Spleen (tissue), 7 donors: ENCODE results near the gene EPN3.

Experiments used
- CTCF ChIP-seq, 11 experiments: fragments of 200-600 bp in 7 of 11; fragments of 450-650 bp in 4 of 11; sonication (generic) in 4 of 11; IDR thresholded peaks in 8 of 11; conservative IDR thresholded peaks in 3 of 11; 1 replicate in 7 of 11; 2 replicates in 4 of 11; pipeline versions ENCODE4 v1.4.0 to v1.8.0; 2016 to 2021; ENCODE audit warnings: antibody characterized with exemption in 11 of 11, inconsistent platforms in 4 of 11, mild to moderate bottlenecking in 1 of 11
- POLR2AphosphoS5 ChIP-seq, 3 donors: sonication (generic); formaldehyde crosslinking; IDR thresholded peaks; one replicate each; pipeline ENCODE4 v1.5.1; 2017; ENCODE audit warnings: antibody characterized with exemption in 3 of 3
- donor health status: DM: no; HTN: no; CAD: no; lungs with moderate emphysema.
- donor health status: DM: no; HTN: no; CAD: no.
- donor health status: DM: no; HTN: no; CAD: no.

- TF ChIP-seq CTCF (IDR thresholded peaks at IDR 0.05 in 8 of 11, conservative IDR thresholded peaks at IDR 0.05 in 3 of 11) (no peak), POLR2AphosphoS5 (IDR thresholded peaks at IDR 0.05) (no peak)
Measured at GRCh38 chr17:50578173-50578572, 45.6 kb downstream of the EPN3 start.
